Epithelial cell of proximal tubule (primary cell): Measurements from ENCODE around the gene CD200R1L. TPM values are rescaled to one million over a fixed set of nuclear protein-coding genes. Genes with fewer than 3 reads are reported as not detected.

Source experiments
- DNase-seq: peaks from one replicate; pipeline ENCODE4 v3.0.0-alpha.2; 2011; ENCODE audit warnings: low read depth
- H3K4me3 ChIP-seq: 2 replicates; pipeline ENCODE4 v1.5.1; 2011; ENCODE audit warnings: low read depth, mild to moderate bottlenecking, low read length
- total RNA-seq: library from RNA; depleted of rRNA; stranded (reverse); fragments of >200 nt; gene quantifications from 2 replicates; pipeline ENCODE4 v1.2.3, GENCODE V29; 2015
- TF ChIP-seq, protein P1 (sequence below): conservative IDR thresholded peaks from 2 replicates; pipeline ENCODE4 v1.5.1; 2012; ENCODE audit warnings: low read depth, mild to moderate bottlenecking, low read length

The CD200R1L gene
- total RNA-seq, 1 donor from 2014 or later, result not detected

DNA sequence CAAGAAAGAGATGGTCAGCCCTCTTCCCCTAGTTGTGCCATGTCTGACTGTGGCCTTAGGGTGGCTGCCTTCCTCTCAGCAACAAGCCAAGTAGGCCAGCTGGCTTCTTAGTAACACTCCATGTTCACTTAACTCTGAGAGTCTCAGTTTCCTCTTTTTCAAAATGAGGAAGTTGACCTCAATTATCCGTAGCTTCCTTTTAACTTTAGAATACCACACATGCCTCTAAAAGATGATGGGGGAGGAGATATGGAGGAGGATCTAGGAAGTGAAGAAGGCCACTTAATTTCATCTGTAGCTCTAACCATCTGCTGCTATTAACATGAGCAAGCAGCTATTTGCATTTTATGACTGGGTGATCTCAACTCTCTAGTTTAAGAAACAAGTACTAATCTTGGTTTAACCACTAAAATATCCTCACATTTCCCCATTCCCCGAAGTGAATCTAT is 32.9 kb downstream of the CD200R1L start:
- no peak overlapping the region for H3K4me3 ChIP-seq
- TF ChIP-seq, protein P1, sequence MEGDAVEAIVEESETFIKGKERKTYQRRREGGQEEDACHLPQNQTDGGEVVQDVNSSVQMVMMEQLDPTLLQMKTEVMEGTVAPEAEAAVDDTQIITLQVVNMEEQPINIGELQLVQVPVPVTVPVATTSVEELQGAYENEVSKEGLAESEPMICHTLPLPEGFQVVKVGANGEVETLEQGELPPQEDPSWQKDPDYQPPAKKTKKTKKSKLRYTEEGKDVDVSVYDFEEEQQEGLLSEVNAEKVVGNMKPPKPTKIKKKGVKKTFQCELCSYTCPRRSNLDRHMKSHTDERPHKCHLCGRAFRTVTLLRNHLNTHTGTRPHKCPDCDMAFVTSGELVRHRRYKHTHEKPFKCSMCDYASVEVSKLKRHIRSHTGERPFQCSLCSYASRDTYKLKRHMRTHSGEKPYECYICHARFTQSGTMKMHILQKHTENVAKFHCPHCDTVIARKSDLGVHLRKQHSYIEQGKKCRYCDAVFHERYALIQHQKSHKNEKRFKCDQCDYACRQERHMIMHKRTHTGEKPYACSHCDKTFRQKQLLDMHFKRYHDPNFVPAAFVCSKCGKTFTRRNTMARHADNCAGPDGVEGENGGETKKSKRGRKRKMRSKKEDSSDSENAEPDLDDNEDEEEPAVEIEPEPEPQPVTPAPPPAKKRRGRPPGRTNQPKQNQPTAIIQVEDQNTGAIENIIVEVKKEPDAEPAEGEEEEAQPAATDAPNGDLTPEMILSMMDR, result no peak
- DNase-seq, result no peak

DNA sequence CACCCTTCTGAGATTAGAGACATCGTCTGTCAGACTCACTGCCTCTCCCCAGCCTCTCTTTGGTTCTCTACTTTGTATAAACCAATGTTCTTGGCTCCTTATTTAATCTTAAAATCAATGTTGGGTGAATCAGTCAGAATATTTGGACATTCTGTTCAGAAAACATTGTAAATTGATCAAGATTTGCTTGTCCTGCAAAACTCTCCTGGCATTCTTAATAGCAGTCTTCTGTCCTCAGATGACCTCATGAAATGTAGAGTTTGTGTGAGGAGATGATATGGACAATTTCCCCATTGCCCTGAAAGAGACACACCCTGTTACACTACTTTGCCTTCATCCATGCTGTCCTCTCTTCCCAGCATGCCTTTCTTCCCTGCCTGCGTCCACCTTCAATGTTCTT is 33.6 kb downstream of the CD200R1L start:
- H3K4me3 ChIP-seq, result no peak overlapping the region
- TF ChIP-seq, protein P1, result no peak
- DNase-seq, result no peak

DNA sequence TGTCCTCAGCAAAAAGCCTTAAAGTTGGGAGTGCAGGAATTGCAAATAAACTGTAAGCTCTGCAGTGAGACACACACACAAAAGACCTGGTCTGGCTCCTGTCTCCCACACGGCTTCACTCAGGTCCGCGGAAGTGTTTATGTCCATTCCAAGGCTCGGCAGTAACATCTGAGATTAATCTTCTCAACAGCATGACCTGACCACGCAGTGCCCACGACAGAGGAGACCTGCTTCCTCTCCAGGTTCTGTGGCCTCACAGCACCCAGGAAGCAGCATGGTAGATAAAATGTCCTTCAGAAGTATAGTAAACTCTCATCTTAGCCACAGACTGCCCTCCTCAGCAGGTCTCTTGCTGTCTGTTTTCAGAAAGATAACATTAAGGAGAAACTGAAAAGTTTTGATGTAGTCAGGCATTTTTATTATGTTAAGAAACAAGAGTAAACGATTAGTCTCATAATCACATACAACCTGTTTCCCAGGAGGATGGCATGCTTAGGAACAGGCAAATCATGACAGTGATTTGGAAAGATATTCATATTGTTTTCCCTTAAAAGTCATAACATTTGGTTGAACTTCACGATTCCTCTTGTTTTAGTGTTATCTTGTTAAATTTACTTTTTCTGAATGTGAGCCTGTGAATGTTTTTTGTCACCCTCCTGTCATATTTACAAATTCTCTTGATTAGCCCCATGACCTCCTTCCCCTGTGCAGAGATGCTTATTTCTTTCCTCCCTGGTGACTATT is 34.6 kb downstream of the CD200R1L start:
- no peak for DNase-seq
- H3K4me3 ChIP-seq, result no peak overlapping the region
- TF ChIP-seq, protein P1, result no peak

DNA sequence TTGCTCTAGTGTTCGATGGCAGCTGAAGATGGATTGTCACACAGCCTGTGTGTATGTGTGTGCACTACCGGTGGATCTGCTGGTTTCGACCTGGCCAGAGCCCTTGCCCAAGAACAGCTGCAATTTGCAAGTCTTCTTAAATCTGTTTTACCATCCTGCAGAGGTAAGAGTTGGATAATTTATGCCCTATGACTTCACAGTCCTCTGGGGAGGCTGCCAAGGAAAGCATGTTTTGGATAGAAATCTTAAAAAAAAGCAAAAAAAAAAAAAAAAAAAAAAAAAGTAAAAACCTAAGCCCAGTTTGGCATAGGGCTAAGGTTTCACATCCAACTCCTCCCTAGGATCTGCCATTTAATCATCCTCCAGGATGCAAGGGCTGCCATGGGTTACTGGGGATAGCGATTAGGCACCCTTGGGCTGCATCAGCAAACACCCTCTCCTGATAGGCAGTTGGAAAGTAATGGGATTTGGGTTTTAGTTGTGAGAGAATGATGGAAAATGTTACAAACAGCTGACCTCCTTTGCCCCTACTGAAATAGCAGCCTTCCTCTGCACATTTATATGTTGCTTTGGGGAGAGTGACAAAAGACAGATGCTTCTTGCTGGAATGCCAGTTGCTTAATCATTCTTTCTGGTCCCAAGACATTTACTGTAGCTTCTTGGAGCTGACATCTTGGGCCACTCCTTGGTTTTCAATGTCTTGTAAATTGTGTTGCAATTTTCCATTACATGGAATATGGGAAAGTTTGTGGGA is 35.4 kb downstream of the CD200R1L start:
- TF ChIP-seq, protein P1, result no peak
- no peak for DNase-seq
- no peak overlapping the region for H3K4me3 ChIP-seq

DNA sequence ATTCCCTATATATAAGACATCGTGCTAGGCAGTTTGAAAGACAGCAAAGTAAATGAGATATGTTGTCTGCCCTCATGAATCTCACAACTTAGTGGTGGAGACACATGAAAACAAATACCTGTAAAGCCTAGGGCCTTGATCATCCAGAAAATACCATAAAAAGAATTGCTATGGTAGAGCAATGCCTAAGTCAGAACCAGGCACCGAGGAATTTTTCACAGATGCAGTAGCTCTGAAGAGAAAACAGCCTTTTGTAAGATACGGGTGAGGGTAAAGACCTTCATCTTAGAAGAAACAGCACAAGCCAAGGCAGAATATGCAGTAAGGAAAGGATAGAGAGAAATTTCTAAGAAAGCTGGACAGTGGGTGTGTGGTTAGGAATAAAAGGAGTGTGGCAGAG is 36.1 kb downstream of the CD200R1L start:
- TF ChIP-seq, protein P1, result no peak
- H3K4me3 ChIP-seq, result no peak overlapping the region
- no peak for DNase-seq

DNA sequence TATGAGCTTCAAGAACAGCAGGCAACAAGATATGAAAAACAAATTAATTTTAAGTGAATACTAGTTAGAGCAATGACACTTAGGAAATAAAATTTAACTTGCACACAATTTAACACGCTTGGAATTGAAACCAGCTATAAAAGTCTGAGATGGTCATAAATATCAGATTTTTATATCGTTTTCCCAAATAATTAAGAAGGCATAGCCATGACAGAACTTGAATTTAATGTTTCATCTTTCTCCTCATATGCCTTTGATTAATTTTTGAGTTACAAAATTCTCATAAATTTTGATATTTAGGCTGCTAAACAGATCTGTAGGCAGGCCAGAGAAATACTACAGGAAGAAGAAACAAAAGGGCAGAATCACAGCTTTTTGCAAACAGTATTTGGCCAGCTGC is 38.5 kb downstream of the CD200R1L start:
- TF ChIP-seq, protein P1, result no peak
- DNase-seq, result no peak
- H3K4me3 ChIP-seq, result no peak overlapping the region

DNA sequence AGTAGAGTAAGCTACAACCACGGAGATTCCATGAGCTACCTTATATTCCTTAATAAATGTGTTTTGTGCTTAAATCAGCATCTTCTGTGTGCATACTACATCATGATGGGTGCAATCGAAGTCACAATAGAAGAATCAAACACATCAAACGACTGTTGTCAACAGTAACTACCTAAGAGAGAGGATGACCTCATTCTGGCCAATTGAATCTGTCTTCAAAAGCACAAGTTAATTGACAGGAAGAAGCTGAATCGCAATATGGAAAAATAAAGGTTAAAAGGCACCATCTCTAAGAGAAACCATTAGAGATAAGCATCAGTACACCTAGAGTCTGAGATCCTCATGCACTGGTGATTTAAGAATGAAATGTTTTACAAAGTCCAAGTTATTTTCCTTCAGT is 39.0 kb downstream of the CD200R1L start:
- no peak for DNase-seq
- H3K4me3 ChIP-seq, result no peak overlapping the region
- TF ChIP-seq, protein P1, result no peak
